Hypothalamus (tissue), 51 donors: Measurements from ENCODE around the gene SLC1A2.
A peak's percentile ranks its signal among the peaks of the same experiment; 100 is the strongest.

Source experiments
- DNase-seq, 51 donors: peaks; one replicate each; lab custom pipeline; 2025; lab: John Stamatoyannopoulos, UW

SLC1A2 gene

DNA sequence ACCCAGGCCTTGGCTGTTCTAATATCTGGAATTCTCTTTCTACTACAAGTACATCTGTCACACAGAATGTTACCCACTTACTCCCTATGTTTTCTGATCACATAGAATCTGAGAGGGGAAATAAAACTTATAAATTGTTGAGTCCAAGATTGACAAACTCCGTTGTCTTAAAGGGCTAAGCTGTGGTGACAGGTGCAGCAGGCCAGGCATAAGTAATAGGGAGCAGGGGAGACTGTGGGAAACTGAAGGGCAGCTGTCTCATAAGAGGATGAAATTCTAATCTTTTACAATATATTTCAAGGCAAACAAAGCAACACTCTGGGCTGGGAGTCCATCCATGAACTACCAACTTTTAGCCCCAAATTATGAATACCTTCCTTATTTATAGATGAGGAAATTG, 133.9 kb downstream of the SLC1A2 start:
- no peak for DNase-seq

GRCh38 chr11:35282221-35282882, 137.0 kb downstream of the SLC1A2 start:
- DNase-seq: no peak

DNA sequence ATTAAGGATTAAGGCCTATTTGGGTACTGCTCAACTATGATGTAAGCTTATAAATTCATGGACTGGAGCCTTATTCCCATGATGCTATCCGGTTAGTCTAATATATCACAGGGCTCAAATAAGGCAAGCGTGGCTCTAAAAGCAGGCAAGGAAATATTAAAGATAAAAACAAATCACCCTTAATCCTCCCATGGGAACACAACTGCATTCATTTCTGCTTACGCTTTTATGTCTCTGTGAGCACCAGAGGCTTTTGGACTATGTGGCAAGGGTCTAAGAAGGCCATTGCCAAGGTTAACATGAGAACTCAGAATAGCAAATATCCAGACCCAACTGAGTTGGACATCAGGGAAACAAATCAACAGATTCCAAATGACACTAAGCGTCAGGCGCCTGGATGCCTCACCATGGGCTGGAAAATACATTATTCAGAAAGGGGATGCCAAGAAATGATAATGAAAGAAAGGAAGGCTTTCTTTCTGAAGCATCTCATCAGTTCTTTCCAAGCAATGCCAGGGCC, 138.1 kb downstream of the SLC1A2 start:
- DNase-seq: no peak

- DNase-seq: no peak
These were observed 138.6 kb downstream of the SLC1A2 start for GRCh38 chr11:35280727-35281126.

DNA sequence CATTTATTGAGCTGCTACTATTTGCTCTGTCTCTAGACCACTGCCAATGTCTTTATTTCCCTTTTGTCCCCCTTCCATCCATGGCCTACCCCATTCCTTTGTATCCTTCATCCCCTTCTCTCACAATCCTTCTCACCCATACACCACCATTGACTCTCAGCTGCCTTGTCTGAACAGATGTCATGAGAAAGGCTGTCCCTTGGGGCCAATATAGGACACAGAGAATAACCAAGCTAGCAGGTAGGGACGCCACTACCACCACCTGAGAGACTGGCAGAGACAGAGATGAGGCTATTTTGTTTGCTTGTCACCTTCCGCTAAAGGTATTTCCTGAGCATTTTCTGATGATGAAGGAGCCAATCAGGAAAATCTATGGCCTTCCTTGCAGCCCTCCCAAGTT, 141.5 kb downstream of the SLC1A2 start:
- no peak for DNase-seq

GRCh38 chr11:35276396-35277145, 142.8 kb downstream of the SLC1A2 start:
- peak in 20 of 51 donors; percentile 3 to 65 (median 32) for DNase-seq

DNA sequence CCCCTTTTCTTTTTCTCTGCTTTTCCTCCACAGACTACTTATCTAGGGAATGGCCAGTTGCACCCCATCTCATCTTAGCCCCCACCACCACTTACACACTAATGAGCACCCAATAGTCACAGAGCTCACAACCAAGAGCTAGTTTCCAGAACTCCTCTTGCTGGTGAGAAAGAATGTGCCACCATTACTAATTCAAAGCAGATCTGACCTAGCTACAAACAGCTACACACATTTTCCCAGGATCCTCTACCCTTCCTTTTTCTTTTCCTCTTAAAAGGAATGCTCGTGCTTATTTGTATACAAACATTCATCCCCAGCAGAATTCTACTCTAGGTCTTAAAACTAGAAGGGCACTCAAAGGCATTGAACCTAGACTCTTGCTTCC, 143.6 kb downstream of the SLC1A2 start:
- DNase-seq: peak in 4 of 51 donors; percentile 37 to 53 (median 48)

DNA sequence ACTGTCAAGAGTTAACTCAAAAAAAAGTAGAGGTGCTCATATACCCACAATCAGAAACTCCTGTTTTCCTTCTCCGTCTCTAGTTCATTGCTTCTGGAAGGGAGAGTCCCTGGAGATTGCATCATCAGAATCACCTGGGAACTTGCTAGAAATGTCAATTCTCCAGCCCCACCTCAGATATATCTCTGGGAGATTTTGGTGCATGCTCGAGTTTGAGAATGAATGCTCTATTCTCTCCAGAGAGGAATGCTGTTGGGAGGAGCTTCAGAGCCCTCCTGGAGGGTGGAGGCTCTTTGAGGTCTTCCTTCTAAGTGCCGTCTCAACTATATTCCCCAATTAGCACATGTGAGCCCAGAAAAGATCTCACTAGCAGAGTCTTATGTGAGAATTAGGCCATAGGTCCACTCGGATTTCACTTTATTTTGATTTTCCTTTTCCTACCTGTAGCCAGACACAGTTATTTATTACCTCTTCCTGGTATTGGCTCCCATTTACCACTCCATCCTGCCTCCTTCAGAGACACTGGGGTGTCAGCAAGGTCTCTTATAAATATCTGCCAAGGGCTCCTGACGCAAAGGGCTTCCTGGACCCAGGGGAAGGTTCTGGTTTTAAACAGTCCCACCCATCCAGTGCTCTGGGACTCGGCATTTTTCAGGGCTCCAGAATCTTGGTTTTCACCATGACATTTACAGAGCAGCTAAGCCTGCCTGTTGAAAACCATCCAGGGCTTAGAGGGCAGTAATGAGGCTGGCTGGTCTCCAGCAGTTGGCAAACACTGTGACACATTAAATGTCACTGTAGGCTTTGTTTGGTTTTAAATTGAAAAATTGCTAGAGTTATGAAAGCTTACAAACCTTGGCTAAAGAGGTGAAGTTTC, 144.2 kb downstream of the SLC1A2 start:
- DNase-seq: peak in 30 of 51 donors; percentile 6 to 67 (median 40)

GRCh38 chr11:35272391-35272902, 146.9 kb downstream of the SLC1A2 start:
- peak in 4 of 51 donors; percentile 9 to 17 (median 11) for DNase-seq

- no peak for DNase-seq
These were observed 148.3 kb downstream of the SLC1A2 start for GRCh38 chr11:35271031-35271430.

GRCh38 chr11:35270342-35270741, 149.0 kb downstream of the SLC1A2 start:
- DNase-seq: no peak

GRCh38 chr11:35267504-35267903, 151.9 kb downstream of the SLC1A2 start:
- no peak for DNase-seq

GRCh38 chr11:35265755-35266454, 153.5 kb downstream of the SLC1A2 start:
- DNase-seq: no peak

DNA sequence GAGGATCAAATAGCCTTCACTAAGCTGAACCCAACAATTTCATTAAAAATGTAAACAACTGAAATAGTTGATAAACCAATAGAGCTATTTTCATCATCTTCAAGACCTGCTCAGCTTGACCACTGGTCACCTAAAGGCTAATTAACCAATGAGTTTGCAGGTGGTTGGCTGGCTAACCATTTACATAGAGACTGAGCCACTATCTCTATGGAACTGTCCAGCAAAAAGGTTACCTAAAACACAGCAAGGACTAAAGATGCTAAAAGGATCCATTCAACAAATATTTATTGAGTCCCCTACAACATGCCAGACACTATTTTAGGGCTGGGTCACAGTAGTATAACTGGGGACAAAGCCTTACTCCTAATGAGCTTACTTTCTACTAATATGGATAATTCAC, 156.6 kb downstream of the SLC1A2 start:
- no peak for DNase-seq

- DNase-seq: peak in 4 of 51 donors; percentile 5 to 31 (median 13)
These were observed 157.3 kb downstream of the SLC1A2 start for GRCh38 chr11:35262056-35262455.

- DNase-seq: no peak
These were observed 158.2 kb downstream of the SLC1A2 start for GRCh38 chr11:35261197-35261596.

GRCh38 chr11:35260342-35260985, 158.9 kb downstream of the SLC1A2 start:
- DNase-seq: no peak

DNA sequence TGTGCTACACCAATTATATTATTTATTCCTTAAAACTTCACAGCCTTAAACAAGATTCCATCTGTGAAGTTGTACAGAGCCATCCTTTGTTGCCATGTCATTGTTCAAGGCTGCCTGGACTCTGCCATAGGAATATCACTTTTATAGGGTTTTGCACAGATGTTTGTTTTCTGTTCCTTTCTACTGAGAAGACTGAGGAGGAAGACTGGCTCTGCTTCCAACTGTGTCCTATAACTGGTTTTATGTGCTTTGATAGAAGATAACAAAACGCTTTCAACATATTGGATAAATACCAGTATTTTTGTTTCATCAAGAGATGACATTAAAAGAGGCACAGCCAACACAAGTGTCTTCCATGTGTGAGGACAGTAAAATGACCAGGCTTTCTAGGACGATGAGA, 159.8 kb downstream of the SLC1A2 start:
- DNase-seq: no peak

DNA sequence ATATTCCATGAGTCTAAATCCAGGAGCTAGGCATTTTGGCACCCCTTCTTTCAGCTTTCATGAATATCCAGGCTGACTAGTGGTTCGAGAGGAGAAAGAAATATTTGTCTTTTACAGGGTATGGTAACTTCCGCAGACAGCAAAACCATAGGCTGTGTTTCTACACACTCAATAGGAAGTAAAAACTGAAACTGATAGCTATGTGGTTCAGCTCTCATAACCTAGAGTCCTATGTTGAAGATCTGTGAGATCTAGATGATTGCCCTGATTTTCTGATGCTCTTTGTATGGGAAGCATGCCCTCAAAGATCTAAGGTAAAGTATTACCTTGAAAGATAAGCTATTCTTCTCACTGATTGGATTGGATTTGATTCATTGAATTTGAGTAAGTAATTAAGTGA, 162.1 kb downstream of the SLC1A2 start:
- no peak for DNase-seq

- no peak for DNase-seq
These were observed 163.1 kb downstream of the SLC1A2 start for GRCh38 chr11:35256296-35256695.
